NCI-H82 treated with DMSO at 0.1 percent for 48 hours (cell line): ENCODE measurements around the gene LIPC.

Experiments
- DNase-seq: peaks from one replicate; lab custom pipeline; 2025; ENCODE audit not compliant: unreplicated experiment; lab: John Stamatoyannopoulos, UW

The LIPC gene

DNA sequence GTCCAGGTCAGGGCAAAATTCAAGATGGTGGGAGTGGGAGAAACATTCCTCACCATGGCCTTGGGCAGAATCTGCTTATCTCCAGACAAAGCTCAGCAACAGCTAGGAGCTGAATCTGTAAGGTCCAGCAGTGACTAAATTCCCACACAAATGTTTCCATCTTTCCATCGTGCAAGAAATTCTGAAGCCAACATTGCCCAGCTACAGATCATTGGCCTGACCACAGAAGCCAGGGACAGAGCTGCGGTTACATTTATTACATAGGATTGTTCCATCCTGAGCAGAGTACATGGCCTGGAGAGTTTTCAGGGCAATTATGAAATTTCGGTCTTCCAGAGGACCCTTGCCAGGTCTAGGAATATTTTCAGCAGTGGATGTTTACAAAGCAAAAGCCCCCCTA lies 100.3 kb downstream of the LIPC start:
- DNase-seq = no peak

GRCh38 chr15:58534556-58534955 lies 102.8 kb downstream of the LIPC start:
- DNase-seq = no peak

DNA sequence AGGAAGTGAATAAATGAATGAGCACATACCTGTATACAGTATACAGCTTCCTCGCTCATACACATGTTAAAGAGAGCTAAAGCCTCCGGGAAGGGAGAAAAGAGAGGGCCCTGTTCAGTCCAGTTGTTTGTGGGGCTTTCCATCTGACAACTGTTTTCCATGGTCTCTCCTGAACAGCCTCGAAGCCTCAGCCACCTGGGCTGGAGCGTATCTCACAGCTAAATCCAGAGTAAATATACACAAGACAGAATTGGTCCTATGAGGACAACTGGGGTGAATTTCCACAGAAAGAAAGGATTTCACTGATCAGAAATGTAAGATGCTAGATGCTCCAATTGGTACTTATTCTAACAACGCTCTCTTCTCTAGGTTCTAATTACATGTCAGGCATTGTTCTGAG lies 103.5 kb downstream of the LIPC start:
- DNase-seq = no peak

DNA sequence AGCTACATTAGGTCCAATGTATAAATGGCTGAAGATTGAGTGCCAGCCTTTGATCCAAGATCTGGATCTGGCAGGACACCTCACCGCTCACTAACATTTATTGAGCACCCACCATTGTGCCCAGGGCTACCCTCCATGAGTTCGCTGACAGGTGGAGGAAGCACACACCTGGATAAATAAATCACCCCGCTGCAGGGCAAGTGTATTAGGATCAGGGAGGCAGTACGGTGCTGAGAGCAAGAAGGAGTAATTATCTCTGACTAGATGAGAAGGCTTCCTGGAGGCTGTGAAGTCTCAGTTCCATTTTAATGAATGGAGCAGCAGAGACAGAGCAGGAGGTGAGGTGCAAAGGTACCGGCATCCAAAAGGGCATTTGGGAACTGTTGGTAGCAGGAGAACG lies 104.1 kb downstream of the LIPC start:
- no peak for DNase-seq

- no peak for DNase-seq
Observed at GRCh38 chr15:58536414-58536813, 104.6 kb downstream of the LIPC start.

DNA sequence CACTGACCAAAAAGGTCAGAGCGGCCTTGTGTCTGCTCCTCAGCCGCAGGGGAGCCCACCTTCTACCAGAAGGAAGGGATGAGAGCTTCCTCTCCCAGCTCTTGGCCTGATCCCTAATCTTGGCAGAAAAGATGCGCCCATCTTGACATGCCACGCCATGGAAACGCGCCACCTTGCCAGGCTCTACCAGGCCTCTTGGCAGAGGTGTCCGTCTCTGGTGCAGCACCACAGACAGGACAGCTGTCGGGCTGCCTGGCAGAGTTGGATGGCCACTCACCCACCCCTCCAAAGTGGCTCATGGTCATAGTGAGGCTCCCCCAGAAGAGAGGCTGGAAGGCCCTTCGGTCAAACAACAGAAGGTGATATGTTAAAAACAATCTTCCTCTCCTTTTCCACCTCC lies 105.2 kb downstream of the LIPC start:
- DNase-seq = no peak

GRCh38 chr15:58538225-58538727 lies 106.5 kb downstream of the LIPC start:
- no peak for DNase-seq

DNA sequence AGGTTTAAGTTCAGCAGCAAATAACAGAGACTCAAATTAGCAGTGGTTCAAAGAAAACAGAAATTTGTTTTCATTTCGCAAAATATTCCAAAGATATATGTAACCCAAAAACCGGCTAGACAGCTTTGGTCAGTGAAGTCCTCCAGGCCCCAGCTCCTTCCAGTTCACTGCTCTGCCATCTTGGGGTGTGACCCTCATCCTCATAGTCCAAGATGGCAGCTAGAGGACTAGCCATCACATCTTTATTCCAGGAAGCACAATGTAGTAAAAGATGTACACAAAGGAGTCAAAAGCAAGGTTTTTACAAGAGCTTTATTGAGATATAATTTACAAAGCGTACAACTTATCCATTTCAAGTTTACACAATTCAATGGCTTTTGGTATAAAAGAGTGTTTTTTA lies 107.1 kb downstream of the LIPC start:
- no peak for DNase-seq

- DNase-seq = no peak
Observed at GRCh38 chr15:58539548-58539947, 107.8 kb downstream of the LIPC start.

DNA sequence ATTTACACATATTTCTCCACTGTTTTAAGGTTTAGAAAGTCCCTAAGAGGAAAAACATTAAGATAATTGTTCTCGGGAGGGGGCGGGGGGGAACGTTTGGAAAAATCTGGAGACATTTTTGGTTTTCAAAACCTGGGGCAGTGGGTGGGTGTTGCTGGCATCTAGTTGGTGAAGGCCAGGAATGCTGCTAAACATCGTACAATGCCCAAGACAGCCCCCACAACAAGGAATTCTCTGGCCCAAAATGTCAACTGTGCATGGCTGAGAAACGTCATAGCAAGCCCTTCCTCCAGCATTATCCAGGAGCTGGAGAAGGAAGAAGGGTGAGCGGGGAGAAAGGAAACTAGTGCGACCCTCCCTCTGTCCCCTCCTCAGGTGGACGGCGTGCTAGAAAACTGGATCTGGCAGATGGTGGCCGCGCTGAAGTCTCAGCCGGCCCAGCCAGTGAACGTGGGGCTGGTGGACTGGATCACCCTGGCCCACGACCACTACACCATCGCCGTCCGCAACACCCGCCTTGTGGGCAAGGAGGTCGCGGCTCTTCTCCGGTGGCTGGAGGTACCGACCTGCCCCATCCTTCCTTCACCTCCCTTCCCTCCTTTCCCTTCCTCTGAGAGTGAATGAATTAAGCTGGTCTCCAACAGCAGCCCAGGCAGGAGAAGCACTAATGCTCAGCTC lies 109.8 kb downstream of the LIPC start:
- no peak for DNase-seq

- no peak for DNase-seq
Observed at GRCh38 chr15:58543664-58544335, 112.0 kb downstream of the LIPC start.

GRCh38 chr15:58544756-58545155 lies 113.0 kb downstream of the LIPC start:
- DNase-seq = no peak

GRCh38 chr15:58545307-58546065 lies 113.7 kb downstream of the LIPC start:
- no peak for DNase-seq

- no peak for DNase-seq
Observed at GRCh38 chr15:58546066-58546591, 114.3 kb downstream of the LIPC start.

GRCh38 chr15:58546635-58547627 lies 115.1 kb downstream of the LIPC start:
- no peak for DNase-seq

- no peak for DNase-seq
Observed at GRCh38 chr15:58547628-58548307, 116.0 kb downstream of the LIPC start.

- DNase-seq = no peak
Observed at GRCh38 chr15:58548308-58549012, 116.7 kb downstream of the LIPC start.

GRCh38 chr15:58549013-58549784 lies 117.4 kb downstream of the LIPC start:
- peak; percentile 91 for DNase-seq

- peak; percentile 80 for DNase-seq
Observed at GRCh38 chr15:58549785-58550074, 117.9 kb downstream of the LIPC start.
